H9 (cell line): ENCODE results near the gene TRA2B. TPM values are rescaled to one million over a fixed set of nuclear protein-coding genes. Genes with fewer than 3 reads are reported as not detected.

ENCODE experiments used
- DNase-seq: peaks from one replicate; pipeline ENCODE4 v3.0.0-alpha.2; 2017
- H2AFZ ChIP-seq: one replicate; pipeline ENCODE4 v1.6.1; 2013; ENCODE audit warnings: mild to moderate bottlenecking, low read length, control low read depth, moderate library complexity
- H2AK5ac ChIP-seq: 2 replicates; pipeline ENCODE4 v1.6.1; 2013; ENCODE audit warnings: low read length, control low read depth, mixed read lengths; ENCODE audit not compliant: insufficient read length
- H2BK120ac ChIP-seq: one replicate; pipeline ENCODE4 v1.6.1; 2013; ENCODE audit warnings: low read depth, mild to moderate bottlenecking, low read length, control low read depth, inconsistent platforms; ENCODE audit not compliant: poor library complexity, severe bottlenecking
- H2BK12ac ChIP-seq: 2 replicates; pipeline ENCODE4 v1.6.1; 2013; ENCODE audit warnings: low read length, control low read depth, mixed read lengths, low read depth; ENCODE audit not compliant: insufficient read length
- H2BK15ac ChIP-seq: 2 replicates; pipeline ENCODE4 v1.6.1; 2013; ENCODE audit warnings: low read depth, low read length, control low read depth
- H2BK20ac ChIP-seq: one replicate; pipeline ENCODE4 v1.6.1; 2013; ENCODE audit warnings: low read depth, mild to moderate bottlenecking, low read length, control low read depth, inconsistent platforms; ENCODE audit not compliant: poor library complexity, severe bottlenecking
- H2BK5ac ChIP-seq: 2 replicates; pipeline ENCODE4 v1.6.1; 2013; ENCODE audit warnings: low read length, control low read depth, mixed read lengths; ENCODE audit not compliant: insufficient read length
- H3K14ac ChIP-seq: 2 replicates; pipeline ENCODE4 v1.6.1; 2013; ENCODE audit warnings: low read length, control low read depth; ENCODE audit not compliant: insufficient read depth
- H3K18ac ChIP-seq: 2 replicates; pipeline ENCODE4 v1.6.1; 2013; ENCODE audit warnings: low read depth, mild to moderate bottlenecking, mixed read lengths, low read length, control low read depth; ENCODE audit not compliant: insufficient read length
- H3K23ac ChIP-seq: 2 replicates; pipeline ENCODE4 v1.6.1; 2013; ENCODE audit warnings: low read length, control low read depth, mixed read lengths, low read depth; ENCODE audit not compliant: insufficient read length
- H3K23me2 ChIP-seq: 2 replicates; pipeline ENCODE4 v1.6.1; 2013; ENCODE audit warnings: low read depth, mild to moderate bottlenecking, mixed read lengths, low read length, control low read depth; ENCODE audit not compliant: insufficient read length, poor library complexity, severe bottlenecking
- H3K27ac ChIP-seq: 2 replicates; pipeline ENCODE4 v1.5.1; 2013; ENCODE audit warnings: low read length, control low read depth, mixed read lengths, low read depth; ENCODE audit not compliant: insufficient read length
- H3K27me3 ChIP-seq: 2 replicates; pipeline ENCODE4 v1.6.1; 2013; ENCODE audit warnings: low read length, control low read depth, inconsistent platforms; ENCODE audit not compliant: insufficient read depth
- H3K4ac ChIP-seq: 2 replicates; pipeline ENCODE4 v1.6.1; 2013; ENCODE audit warnings: low read depth, mild to moderate bottlenecking, control low read depth, inconsistent platforms, low read length, moderate library complexity
- H3K4me1 ChIP-seq: 2 replicates; pipeline ENCODE4 v1.6.1; 2013; ENCODE audit warnings: low read length, control low read depth, inconsistent platforms; ENCODE audit not compliant: insufficient read depth
- H3K4me2 ChIP-seq: 2 replicates; pipeline ENCODE4 v1.6.1; 2013; ENCODE audit warnings: low read length, control low read depth, mixed read lengths; ENCODE audit not compliant: insufficient read length, insufficient read depth
- H3K56ac ChIP-seq: 2 replicates; pipeline ENCODE4 v1.6.1; 2013; ENCODE audit warnings: low read depth, mild to moderate bottlenecking, mixed read lengths, low read length, control low read depth; ENCODE audit not compliant: insufficient read length
- H3K79me1 ChIP-seq: 2 replicates; pipeline ENCODE4 v1.6.1; 2013; ENCODE audit warnings: low read depth, mild to moderate bottlenecking, moderate library complexity, low read length, control low read depth, inconsistent platforms; ENCODE audit not compliant: insufficient read depth, poor library complexity, severe bottlenecking
- H3K79me2 ChIP-seq: 2 replicates; pipeline ENCODE4 v1.6.1; 2013; ENCODE audit warnings: low read length, control low read depth, inconsistent platforms; ENCODE audit not compliant: insufficient read depth
- H3K9ac ChIP-seq: 2 replicates; pipeline ENCODE4 v1.6.1; 2013; ENCODE audit warnings: low read length, control low read depth, mixed read lengths; ENCODE audit not compliant: insufficient read length; ENCODE audit errors: extremely low read depth
- H3K9me3 ChIP-seq: one replicate; pipeline ENCODE4 v1.6.1; 2013; ENCODE audit warnings: low read depth, low read length, inconsistent platforms; ENCODE audit not compliant: control insufficient read depth
- H3T11ph ChIP-seq: one replicate; pipeline ENCODE4 v1.6.1; 2013; ENCODE audit warnings: mild to moderate bottlenecking, low read length, control low read depth, inconsistent platforms
- H4K20me1 ChIP-seq: one replicate; pipeline ENCODE4 v1.6.1; 2013; ENCODE audit not compliant: control insufficient read depth, insufficient read length, insufficient read depth
- H4K5ac ChIP-seq: 2 replicates; pipeline ENCODE4 v1.6.1; 2013; ENCODE audit warnings: low read depth, mild to moderate bottlenecking, mixed read lengths, low read length, control low read depth; ENCODE audit not compliant: insufficient read length
- H4K8ac ChIP-seq: replicated peaks from 2 replicates; pipeline ENCODE4 v1.6.1; 2013; ENCODE audit warnings: low read length, control low read depth, mixed read lengths, low read depth; ENCODE audit not compliant: insufficient read length
- H4K91ac ChIP-seq: 2 replicates; pipeline ENCODE4 v1.6.1; 2013; ENCODE audit warnings: low read depth, mild to moderate bottlenecking, moderate library complexity, mixed read lengths, low read length, control low read depth; ENCODE audit not compliant: insufficient read length
- H3K27ac Mint-ChIP-seq, 3 experiments: 2 replicates in 2 of 3; 3 replicates in 1 of 3; pipeline ENCODE4 v1.8.0; 2020 to 2021; ENCODE audit warnings: mixed read lengths in 3 of 3, mild to moderate bottlenecking in 1 of 3, moderate library complexity in 1 of 3
- H3K27me3 Mint-ChIP-seq: 2 replicates; pipeline ENCODE4 v1.8.0; 2021; ENCODE audit warnings: low read depth, mild to moderate bottlenecking, moderate library complexity, mixed read lengths
- H3K36me3 Mint-ChIP-seq, 3 experiments: 2 replicates in 2 of 3; 3 replicates in 1 of 3; pipeline ENCODE4 v1.8.0; 2020 to 2021; ENCODE audit warnings: low read depth in 3 of 3, mixed read lengths in 3 of 3; ENCODE audit not compliant: insufficient read depth in 1 of 3
- H3K4me1 Mint-ChIP-seq, 2 experiments: 2 replicates each; pipeline ENCODE4 v1.8.0; 2020; ENCODE audit warnings: mixed read lengths in 2 of 2
- H3K4me3 Mint-ChIP-seq, 2 experiments: 2 replicates in 1 of 2; 3 replicates in 1 of 2; pipeline ENCODE4 v1.8.0; 2020 to 2021; ENCODE audit warnings: mild to moderate bottlenecking in 2 of 2, mixed read lengths in 2 of 2, moderate library complexity in 1 of 2
- H3K9me3 Mint-ChIP-seq, 2 experiments: 2 replicates in 1 of 2; 3 replicates in 1 of 2; pipeline ENCODE4 v1.8.0; 2020; ENCODE audit warnings: mild to moderate bottlenecking in 2 of 2, mixed read lengths in 2 of 2, moderate library complexity in 1 of 2
- CTCF ChIP-seq: fragments of 200-600 bp; sonication (generic); conservative IDR thresholded peaks from 3 replicates; pipeline ENCODE4 v1.8.0; 2021; ENCODE audit warnings: antibody characterized with exemption, mild to moderate bottlenecking
- WGBS: extraction: QIAGEN DNeasy Blood & Tissue Kit; methylation state at CpG from one replicate; pipeline ENCODE4 v1.1.7; 2013; ENCODE audit warnings: missing lambda C conversion rate, low lambda C conversion rate, mixed read lengths; ENCODE audit not compliant: insufficient read length; ENCODE audit errors: extremely low coverage; 5-methylcytosine and 5-hydroxymethylcytosine counted together
- total RNA-seq: library from RNA; stranded (reverse); gene quantifications from 2 replicates; pipeline ENCODE4 v1.2.1, GENCODE V29; 2021

The TRA2B gene
- total RNA-seq, 1 experiment from 2014 or later: 344 TPM

DNA sequence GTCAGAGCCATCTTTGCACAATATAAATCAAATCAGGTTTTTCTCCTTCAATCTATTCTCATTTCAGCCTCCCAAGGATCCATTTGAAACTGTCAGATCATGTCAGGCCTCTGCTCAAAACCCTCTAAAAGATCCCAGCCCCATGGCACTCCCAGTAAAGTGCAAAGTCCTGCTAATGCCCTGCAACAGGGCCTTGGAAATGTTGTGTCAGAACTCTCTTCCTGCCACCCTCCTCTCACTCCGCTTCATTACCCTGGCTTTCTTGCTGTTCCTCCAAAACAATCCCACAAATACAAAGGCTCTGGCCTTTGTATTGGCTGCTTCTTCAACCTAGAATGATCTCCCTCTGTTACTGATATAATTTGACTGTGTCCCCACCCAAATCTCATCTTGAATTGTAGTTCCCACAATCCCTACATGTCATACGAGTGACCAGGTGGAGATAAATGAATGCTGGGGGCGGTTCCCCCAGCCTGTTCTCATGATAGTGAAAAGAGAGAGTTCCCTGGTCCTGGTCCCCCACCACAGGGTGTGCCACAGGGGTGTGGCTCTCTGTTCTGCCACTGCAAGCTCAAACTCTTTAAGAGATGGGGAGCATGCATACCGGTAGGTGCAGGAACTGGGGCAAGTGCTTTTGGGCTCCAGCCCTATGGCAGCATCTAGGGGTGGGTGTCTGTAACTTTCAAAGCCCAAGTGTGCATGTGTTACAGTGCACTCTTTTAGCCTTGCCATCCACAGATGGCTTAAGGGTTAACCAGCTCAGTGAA, 22.9 kb upstream of the TRA2B start:
- peaks cover 6% of the 10 kb centered on the region; the same call in 1 of the 2 replicates for H3K27me3 Mint-ChIP-seq

More for the DNA sequence above, 22.9 kb upstream of the TRA2B start:
- Histone ChIP-seq H2BK120ac (no peak overlapping the region), H3K27ac (no peak overlapping the region), H3K14ac (no peak overlapping the region), H3K23me2 (no peaks in the 10 kb centered on the region), H3K56ac (no peak overlapping the region), H2BK15ac (no peak overlapping the region), H3K9me3 (no peaks in the 10 kb centered on the region), H3K79me1 (no peaks in the 10 kb centered on the region), H3K27me3 (no peaks in the 10 kb centered on the region), H2AFZ (no peak overlapping the region), H2BK5ac (no peak overlapping the region), H3K79me2 (no peaks in the 10 kb centered on the region), H3K18ac (no peak overlapping the region), H4K91ac (no peak overlapping the region), H4K5ac (no peak overlapping the region), H2BK20ac (no peak overlapping the region), H3K4me1 (no peaks in the 10 kb centered on the region; the same call in 1 of the 2 replicates), H2BK12ac (no peak overlapping the region), H3T11ph (no peak overlapping the region), H4K8ac (no peak overlapping the region), H3K9ac (no peak overlapping the region), H3K4ac (no peak overlapping the region), H4K20me1 (no peaks in the 10 kb centered on the region), H2AK5ac (no peak overlapping the region), H3K4me2 (no peak overlapping the region), H3K23ac (no peak overlapping the region)
- whole genome bisulfite sequencing: no CpG with 5 or more reads among the region's 4 CpGs
- H3K9me3 Mint-ChIP-seq: peaks cover 2 to 3% of the 10 kb centered on the region in 2 experiments; a peak in 4 of 5 replicates
- no peaks in the 10 kb centered on the region; a peak in 1 of 4 replicates for H3K4me1 Mint-ChIP-seq
- no peak for DNase-seq
- H3K36me3 Mint-ChIP-seq: no peaks in the 10 kb centered on the region
- no peak overlapping the region for H3K4me3 Mint-ChIP-seq
- H3K27ac Mint-ChIP-seq: no peak overlapping the region
- TF ChIP-seq CTCF: no peak
